Activated CD8-positive, alpha-beta memory T cell treated with anti-CD3 and anti-CD28 coated beads for 48 hours (primary cell): ENCODE results near the gene CAVIN1.
"Not testable (repeated sequence)": the region's sequence is repeated elsewhere in the genome, so short reads cannot be mapped to it uniquely, and the experiment has no call there.

Source experiments
- DNase-seq, 3 experiments: peaks; one replicate each; pipeline ENCODE4 v3.0.0-alpha.2; 2020; ENCODE audit warnings: low read depth in 2 of 3, low spot score in 2 of 3

CAVIN1 gene

GRCh38 chr17:42422958-42423712 lies at the start of gene CAVIN1:
CAVIN1 (minus strand) TSS chr17:42423256; CDS start chr17:42423097, 159 bp downstream.
- no peak for DNase-seq

GRCh38 chr17:42467889-42468288 lies 44.8 kb upstream of the CAVIN1 start:
- DNase-seq, result no peak

- DNase-seq, result no peak
Measured at GRCh38 chr17:42463976-42464400, 40.9 kb upstream of the CAVIN1 start.

- DNase-seq, result no peak
Measured at GRCh38 chr17:42460371-42460770, 37.3 kb upstream of the CAVIN1 start.

GRCh38 chr17:42459801-42460281 lies 36.8 kb upstream of the CAVIN1 start:
- no peak for DNase-seq

GRCh38 chr17:42459256-42459800 lies 36.3 kb upstream of the CAVIN1 start:
- DNase-seq, result no peak

- peak; percentile 74 to 90 (median 81) for DNase-seq
Measured at GRCh38 chr17:42458497-42459255, 35.6 kb upstream of the CAVIN1 start, which contains the start of gene ATP6V0A1. ATP6V0A1 (plus strand) TSS chr17:42458878; CDS start chr17:42460895, 2,017 bp downstream.

- DNase-seq, result no peak
Measured at GRCh38 chr17:42457107-42457792, 34.2 kb upstream of the CAVIN1 start.

GRCh38 chr17:42456223-42457106 lies 33.4 kb upstream of the CAVIN1 start:
- no peak for DNase-seq

GRCh38 chr17:42454987-42455386 lies 31.9 kb upstream of the CAVIN1 start:
- DNase-seq, result not testable (repeated sequence)

- no peak for DNase-seq
Measured at GRCh38 chr17:42453439-42453838, 30.4 kb upstream of the CAVIN1 start.

GRCh38 chr17:42451270-42451669 lies 28.2 kb upstream of the CAVIN1 start:
- DNase-seq, result not testable (repeated sequence)

GRCh38 chr17:42449838-42450237 lies 26.8 kb upstream of the CAVIN1 start:
- not testable (repeated sequence) for DNase-seq

GRCh38 chr17:42449176-42449575 lies 26.1 kb upstream of the CAVIN1 start:
- DNase-seq, result not testable (repeated sequence)

- no peak for DNase-seq
Measured at GRCh38 chr17:42442196-42442565, 19.1 kb upstream of the CAVIN1 start.

GRCh38 chr17:42441371-42442195 lies 18.5 kb upstream of the CAVIN1 start:
- no peak for DNase-seq

GRCh38 chr17:42438600-42439567 lies 15.8 kb upstream of the CAVIN1 start:
- no peak for DNase-seq

- DNase-seq, result no peak
Measured at GRCh38 chr17:42436391-42436790, 13.3 kb upstream of the CAVIN1 start.
